Panc1 (cell line): ENCODE results near the gene SCGB2A2. TPM values are rescaled to one million over a fixed set of nuclear protein-coding genes. Genes with fewer than 3 reads are reported as not detected.

ENCODE experiments used
- ATAC-seq: fragments of 200-7000 bp; cut with Tn5 transposase; 2 replicates; pipeline ENCODE4 v1.9.1; 2020; ENCODE audit warnings: mild to moderate bottlenecking, moderate library complexity
- BruUV-seq: library from RNA; stranded (reverse); fragments of 400-500 nt; replicated peaks from 2 replicates; lab custom pipeline; 2021; lab: Mats Ljungman, UMichigan
- CTCF ChIA-PET: fragments of 300-600 bp; sonication (Branson Sonifier 250); formaldehyde crosslinking; loops from one replicate; lab custom pipeline; 2022; ENCODE audit warnings: antibody characterized with exemption; lab: Charles Lee
- POLR2A ChIA-PET: fragments of 300-600 bp; sonication (Branson Sonifier 250); formaldehyde crosslinking; loops from one replicate; lab custom pipeline; 2022; ENCODE audit warnings: antibody characterized with exemption; lab: Charles Lee
- DNase-seq: peaks from one replicate; pipeline ENCODE4 v3.0.0-alpha.2; 2010; ENCODE audit warnings: low read depth, low spot score
- H3K27ac ChIP-seq: 2 replicates; pipeline ENCODE4 v1.5.1; 2011; ENCODE audit warnings: mild to moderate bottlenecking, low read length, inconsistent platforms
- H3K27me3 ChIP-seq: fragments of 200-500 bp; sonication (Bioruptor generic); 2 replicates; pipeline ENCODE4 v1.6.0; 2014; ENCODE audit warnings: low read length, inconsistent platforms; ENCODE audit not compliant: control insufficient read depth, insufficient read depth
- H3K36me3 ChIP-seq: fragments of 200-500 bp; sonication (Bioruptor generic); 2 replicates; pipeline ENCODE4 v1.5.1; 2014; ENCODE audit warnings: inconsistent platforms, mild to moderate bottlenecking, low read length, moderate library complexity; ENCODE audit not compliant: control insufficient read depth, insufficient read depth
- H3K4me1 ChIP-seq: 2 replicates; pipeline ENCODE4 v1.5.1; 2011; ENCODE audit warnings: inconsistent platforms, mild to moderate bottlenecking, low read length, moderate library complexity; ENCODE audit not compliant: control insufficient read depth, insufficient read depth
- H3K4me3 ChIP-seq, 2 experiments: 2 replicates each; pipeline ENCODE4 v1.5.1; 2011 to 2012; ENCODE audit warnings: low read depth in 2 of 2, low read length in 2 of 2, mild to moderate bottlenecking in 2 of 2, inconsistent platforms in 1 of 2, moderate library complexity in 1 of 2
- H3K9me3 ChIP-seq: fragments of 200-500 bp; sonication (Bioruptor generic); 2 replicates; pipeline ENCODE4 v1.5.1; 2014; ENCODE audit warnings: low read depth, mild to moderate bottlenecking, inconsistent platforms, low read length, moderate library complexity; ENCODE audit not compliant: control insufficient read depth, insufficient read depth
- CTCF ChIP-seq: fragments of 450-650 bp; IDR thresholded peaks from 2 replicates; pipeline ENCODE4 v1.5.1; 2017; ENCODE audit warnings: mild to moderate bottlenecking
- POLR2AphosphoS5 ChIP-seq: IDR thresholded peaks from 2 replicates; pipeline ENCODE4 v1.6.1; 2012; ENCODE audit warnings: mild to moderate bottlenecking, low read depth, low read length, moderate library complexity
- REST ChIP-seq, 2 experiments: IDR thresholded peaks; 2 replicates each; pipeline ENCODE4 v1.6.1; 2011 to 2012; ENCODE audit warnings: low read depth in 2 of 2, control low read depth in 1 of 2, low read length in 1 of 2, mild to moderate bottlenecking in 1 of 2, moderate library complexity in 1 of 2; ENCODE audit not compliant: insufficient read depth in 1 of 2
- SIN3A ChIP-seq: IDR thresholded peaks from 2 replicates; pipeline ENCODE4 v1.6.1; 2012; ENCODE audit warnings: low read depth, mild to moderate bottlenecking, low read length, moderate library complexity, borderline replicate concordance; ENCODE audit not compliant: insufficient read depth
- TCF7L2 ChIP-seq: IDR thresholded peaks from 2 replicates; pipeline ENCODE4 v1.6.1; 2011; ENCODE audit warnings: mild to moderate bottlenecking, low read depth, low read length, inconsistent platforms
- in situ Hi-C: cut with HindIII; loops from 2 replicates; pipeline ENCODE4 v1.10.0; 2016; ENCODE audit warnings: low sequenced_read_pairs, low pct_unique_long_range_greater_than_20kb
- intact Hi-C: fragments of 100-400 bp; cut with micrococcal nuclease; formaldehyde crosslinking; loops from one replicate; pipeline ENCODE4 v1.10.0; 2022; ENCODE audit not compliant: unreplicated experiment
- total RNA-seq: library from RNA; stranded (reverse); gene quantifications from one replicate; pipeline ENCODE4 v1.2.1, GENCODE V29; 2021; ENCODE audit not compliant: unreplicated experiment

SCGB2A2 gene
- total RNA-seq, 1 experiment from 2014 or later, result not detected

GRCh38 chr11:62298975-62299374, 29.0 kb downstream of the SCGB2A2 start, which contains the start of gene SCGB1D4:
SCGB1D4 (minus strand) TSS chr11:62299075; CDS start chr11:62299010, 65 bp downstream.
- Histone ChIP-seq H3K36me3 (no peaks in the 10 kb centered on the region), H3K4me1 (no peaks in the 10 kb centered on the region), H3K9me3 (no peaks in the 10 kb centered on the region), H3K27me3 (peaks cover 23% of the 10 kb centered on the region), H3K27ac (no peak within 1 kb of the TSS), H3K4me3 (no peak within 1 kb of the TSS)
- in situ Hi-C loops (no loop called here), intact Hi-C loops (no loop called here)
- ATAC-seq (no peak), DNase-seq (no peak)
- ChIA-PET CTCF (interaction anchor here (0.7 kb wide), 1 partner anchor 176 kb away, joined by 4 read pairs; no protein-coding TSS in a partner anchor), POLR2A (no interaction called here)
- TF ChIP-seq REST (IDR thresholded peaks at IDR 0.05; ENCODE audit: insufficient read depth in 1 of 2, low read depth in 2 of 2, low read length in 1 of 2) (no peak), POLR2AphosphoS5 (no peak), CTCF (no peak), TCF7L2 (no peak), SIN3A (no peak)
- no TSS peak for BruUV-seq

DNA sequence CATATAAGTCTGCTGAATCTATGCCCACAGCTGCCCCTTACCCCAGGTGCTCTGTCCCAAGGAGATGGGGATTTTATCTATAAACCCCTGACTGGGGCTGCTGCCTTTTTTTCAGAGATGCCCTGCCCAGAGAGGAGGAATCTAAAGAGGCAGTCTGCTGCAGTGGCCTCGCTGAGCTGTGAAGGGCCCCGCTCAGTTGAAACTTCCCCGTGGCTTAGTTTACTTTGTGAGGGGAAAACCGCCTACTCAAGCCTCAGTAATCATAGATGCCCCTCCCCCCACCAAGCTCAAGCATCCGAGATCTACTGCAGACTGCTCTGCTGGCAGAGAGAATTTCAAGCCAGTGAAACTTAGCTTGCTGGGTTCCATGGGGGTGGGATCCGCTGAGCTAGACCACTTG, 36.3 kb downstream of the SCGB2A2 start:
- H3K4me1 ChIP-seq, result no peaks in the 10 kb centered on the region
- DNase-seq (no peak), ATAC-seq (no peak)
- BruUV-seq, result no TSS peak
- ChIA-PET POLR2A (no interaction called here), CTCF (no interaction called here)
- TF ChIP-seq POLR2AphosphoS5, result no peak
- TF ChIP-seq TCF7L2, result no peak
- TF ChIP-seq CTCF, result no peak
- no peak for TF ChIP-seq REST (IDR thresholded peaks at IDR 0.05; ENCODE audit: insufficient read depth in 1 of 2, low read depth in 2 of 2, low read length in 1 of 2)
- TF ChIP-seq SIN3A, result no peak
- H3K9me3 ChIP-seq, result no peaks in the 10 kb centered on the region
- no peaks in the 10 kb centered on the region for H3K36me3 ChIP-seq
- H3K4me3 ChIP-seq, result no peak overlapping the region
- intact Hi-C loops (no loop called here), in situ Hi-C loops (no loop called here)
- peaks cover 2% of the 10 kb centered on the region for H3K27me3 ChIP-seq
- no peak overlapping the region for H3K27ac ChIP-seq
